ENCODE measurements around the gene FBLN1. TPM values are rescaled to one million over a fixed set of nuclear protein-coding genes. Genes with fewer than 3 reads are reported as not detected.
"Not testable (repeated sequence)": the region's sequence is repeated elsewhere in the genome, so short reads cannot be mapped to it uniquely, and the experiment has no call there.

Gene FBLN1
- total RNA-seq, 1 donor from 2014 or later, result not detected

DNA sequence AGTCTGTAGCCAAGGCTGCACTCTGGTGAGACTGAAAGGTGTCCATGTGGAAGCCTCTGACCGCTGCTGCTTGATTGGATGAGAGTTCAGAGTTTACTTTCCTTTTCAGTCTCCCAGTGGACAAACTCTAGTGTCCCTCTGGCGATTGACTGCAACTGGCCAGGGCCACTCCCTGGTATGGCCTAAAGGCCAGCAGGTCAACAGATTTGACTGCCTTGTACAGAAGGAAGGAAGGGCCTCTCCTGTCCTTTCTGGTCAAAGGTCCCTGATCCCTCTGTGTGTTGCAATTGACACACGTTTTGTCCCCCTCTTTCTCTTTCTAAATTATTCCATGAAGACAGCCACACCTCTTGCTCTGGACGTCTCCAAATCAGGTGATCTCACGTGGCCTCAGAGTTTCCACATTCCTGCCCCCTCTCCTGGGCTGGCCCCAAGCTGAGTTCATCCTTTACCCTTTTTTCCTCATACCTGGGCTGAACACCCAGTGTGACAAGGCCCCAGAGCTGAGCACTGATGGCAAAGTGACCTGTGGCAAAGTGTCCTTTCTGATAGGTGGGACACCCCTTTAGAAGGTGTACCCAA is 18.7 kb upstream of the FBLN1 start:
- H3K27ac Mint-ChIP-seq, result no peak overlapping the region
- DNase-seq, result no peak
- intact Hi-C loops (cut with micrococcal nuclease), result no loop called here
- H3K9me3 Mint-ChIP-seq, result no peaks in the 10 kb centered on the region
- no peaks in the 10 kb centered on the region for H3K4me1 Mint-ChIP-seq
- H3K4me3 Mint-ChIP-seq, result no peak overlapping the region
- peaks cover 8% of the 10 kb centered on the region for H3K27me3 Mint-ChIP-seq
- no peaks in the 10 kb centered on the region for H3K36me3 Mint-ChIP-seq (ENCODE audit: low read depth)

DNA sequence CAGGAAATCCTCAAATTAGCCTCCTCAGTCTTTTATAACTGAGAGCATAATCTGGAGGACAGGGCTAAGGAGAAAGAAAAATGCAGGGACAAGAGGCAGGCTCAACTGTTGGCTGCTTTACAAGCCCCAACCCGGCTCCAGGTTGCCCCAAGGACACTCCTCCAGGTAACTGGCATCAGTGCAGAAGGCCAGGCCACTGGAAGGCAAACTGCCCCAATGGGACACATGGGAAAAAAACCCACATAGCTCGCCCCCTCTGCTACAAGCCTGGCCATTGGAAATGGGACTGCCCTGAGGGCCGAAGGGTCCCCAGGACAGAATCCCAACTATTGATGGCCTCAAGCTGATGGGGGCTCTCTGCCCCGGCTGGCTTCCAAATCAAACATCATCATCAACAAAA is 17.9 kb upstream of the FBLN1 start:
- intact Hi-C loops (cut with micrococcal nuclease), result no loop called here

DNA sequence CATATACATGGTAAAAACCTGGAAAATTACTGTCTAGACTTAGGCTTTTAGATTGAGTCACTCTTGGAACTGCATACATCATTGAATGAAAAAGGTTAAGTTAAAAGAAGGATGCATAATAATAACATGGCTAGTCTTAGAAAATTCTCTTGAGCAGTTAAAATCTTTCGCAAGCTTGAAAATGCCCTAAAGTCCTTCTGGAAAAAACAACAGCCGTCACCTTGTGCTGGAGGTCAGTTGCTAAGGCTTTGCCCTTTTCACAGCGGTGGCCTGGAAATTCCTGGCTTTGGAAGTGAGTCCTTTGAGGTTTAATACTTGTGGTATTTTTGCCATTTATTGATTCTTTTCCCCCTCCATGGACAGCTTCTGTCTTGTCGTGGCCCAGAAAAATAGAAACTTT is 17.4 kb upstream of the FBLN1 start:
- intact Hi-C loops (cut with micrococcal nuclease), result no loop called here
- Mint-ChIP-seq H3K4me3 (no peak overlapping the region), H3K36me3 (ENCODE audit: low read depth) (no peaks in the 10 kb centered on the region), H3K27ac (no peak overlapping the region), H3K27me3 (peaks cover 8% of the 10 kb centered on the region), H3K4me1 (no peaks in the 10 kb centered on the region), H3K9me3 (no peaks in the 10 kb centered on the region)
- no peak for DNase-seq

More for the DNA sequence above, 17.9 kb upstream of the FBLN1 start:
- no peaks in the 10 kb centered on the region for H3K9me3 Mint-ChIP-seq
- H3K36me3 Mint-ChIP-seq (ENCODE audit: low read depth), result no peaks in the 10 kb centered on the region
- DNase-seq, result no peak
- H3K27me3 Mint-ChIP-seq, result peaks cover 8% of the 10 kb centered on the region
- no peaks in the 10 kb centered on the region for H3K4me1 Mint-ChIP-seq
- H3K4me3 Mint-ChIP-seq, result no peak overlapping the region
- no peak overlapping the region for H3K27ac Mint-ChIP-seq

DNA sequence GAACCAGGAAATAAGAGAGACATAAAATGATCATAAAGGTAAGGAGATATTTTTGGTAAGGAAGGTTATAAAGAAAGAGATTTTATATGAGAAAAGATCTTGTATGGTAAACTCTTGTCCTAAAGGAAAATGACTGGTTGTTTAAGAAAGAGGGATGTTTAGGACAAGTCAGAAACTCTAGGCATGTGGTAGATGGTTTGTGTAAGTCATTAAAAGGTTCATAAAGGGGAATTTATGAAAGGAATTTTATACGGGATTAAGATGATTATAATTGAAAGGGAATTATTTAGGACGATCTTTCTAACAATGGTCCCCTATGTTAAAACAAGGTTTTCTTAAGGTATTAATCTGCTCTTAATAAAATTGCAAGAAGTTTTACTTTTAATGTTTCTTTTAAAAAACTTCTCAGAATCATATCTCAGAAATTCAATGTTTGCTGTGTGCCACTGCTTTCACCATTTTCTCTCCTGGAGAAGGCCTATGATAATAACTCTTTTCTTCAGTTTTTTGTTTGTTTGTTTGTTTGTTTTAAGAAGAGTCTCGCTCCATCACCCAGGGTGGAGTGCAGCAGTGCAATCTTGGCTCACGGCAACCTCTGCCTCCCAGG is 13.8 kb upstream of the FBLN1 start:
- Mint-ChIP-seq H3K36me3 (ENCODE audit: low read depth) (no peaks in the 10 kb centered on the region), H3K9me3 (no peaks in the 10 kb centered on the region), H3K4me1 (no peaks in the 10 kb centered on the region)

DNA sequence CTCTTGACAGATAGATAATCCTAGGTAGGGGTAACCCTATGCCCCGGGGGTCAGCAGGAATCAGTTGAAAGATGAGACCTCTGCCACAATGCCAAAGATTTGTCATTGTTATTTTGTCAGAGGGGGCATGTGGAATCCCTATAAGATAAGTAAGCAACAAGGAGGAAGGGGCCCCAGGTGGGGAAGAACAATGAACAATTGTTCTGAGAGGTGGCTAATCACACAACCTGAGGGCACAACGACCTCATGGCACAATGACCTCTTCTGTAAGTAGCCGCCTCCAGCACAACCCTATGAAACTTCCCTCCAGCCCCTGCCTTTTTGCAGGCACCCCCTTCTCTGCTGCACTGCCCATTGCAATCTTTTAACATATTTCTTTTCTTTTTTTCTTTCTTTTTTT is 11.8 kb upstream of the FBLN1 start:
- intact Hi-C loops (cut with micrococcal nuclease), result no loop called here
- no peak for DNase-seq
- no peak overlapping the region for H3K27ac Mint-ChIP-seq
- H3K27me3 Mint-ChIP-seq, result peaks cover 7% of the 10 kb centered on the region
- no peaks in the 10 kb centered on the region for H3K4me1 Mint-ChIP-seq
- H3K9me3 Mint-ChIP-seq, result no peaks in the 10 kb centered on the region
- H3K36me3 Mint-ChIP-seq (ENCODE audit: low read depth), result no peaks in the 10 kb centered on the region
- H3K4me3 Mint-ChIP-seq, result no peak overlapping the region

More for the DNA sequence above, 13.8 kb upstream of the FBLN1 start:
- intact Hi-C loops (cut with micrococcal nuclease), result no loop called here
- Mint-ChIP-seq H3K4me3 (no peak overlapping the region), H3K27ac (no peak overlapping the region), H3K27me3 (peaks cover 8% of the 10 kb centered on the region)
- no peak for DNase-seq

DNA sequence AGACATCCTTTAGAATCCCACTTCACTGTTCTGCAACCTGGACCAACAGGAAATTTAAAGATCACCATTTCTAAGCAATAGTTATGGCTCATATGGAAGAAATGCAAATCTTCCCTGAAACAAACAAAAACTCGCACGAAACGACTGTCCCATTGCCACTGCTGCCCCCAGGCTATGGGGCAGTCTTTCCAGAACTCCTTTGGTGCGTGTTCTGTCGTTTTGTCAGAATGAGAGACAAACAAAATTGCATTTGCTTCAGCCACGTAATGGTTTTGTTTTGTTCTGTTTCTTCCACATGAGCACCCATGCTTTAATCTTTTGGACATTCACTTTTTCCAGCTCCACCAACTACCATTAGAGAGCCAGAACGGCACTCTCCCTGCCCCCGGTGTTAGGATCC is 10.8 kb upstream of the FBLN1 start:
- DNase-seq, result no peak
- no peaks in the 10 kb centered on the region for H3K4me1 Mint-ChIP-seq
- H3K36me3 Mint-ChIP-seq (ENCODE audit: low read depth), result no peaks in the 10 kb centered on the region
- H3K4me3 Mint-ChIP-seq, result no peak overlapping the region
- H3K27ac Mint-ChIP-seq, result no peak overlapping the region
- no peaks in the 10 kb centered on the region for H3K9me3 Mint-ChIP-seq
- intact Hi-C loops (cut with micrococcal nuclease), result no loop called here
- H3K27me3 Mint-ChIP-seq, result peaks cover 7% of the 10 kb centered on the region

DNA sequence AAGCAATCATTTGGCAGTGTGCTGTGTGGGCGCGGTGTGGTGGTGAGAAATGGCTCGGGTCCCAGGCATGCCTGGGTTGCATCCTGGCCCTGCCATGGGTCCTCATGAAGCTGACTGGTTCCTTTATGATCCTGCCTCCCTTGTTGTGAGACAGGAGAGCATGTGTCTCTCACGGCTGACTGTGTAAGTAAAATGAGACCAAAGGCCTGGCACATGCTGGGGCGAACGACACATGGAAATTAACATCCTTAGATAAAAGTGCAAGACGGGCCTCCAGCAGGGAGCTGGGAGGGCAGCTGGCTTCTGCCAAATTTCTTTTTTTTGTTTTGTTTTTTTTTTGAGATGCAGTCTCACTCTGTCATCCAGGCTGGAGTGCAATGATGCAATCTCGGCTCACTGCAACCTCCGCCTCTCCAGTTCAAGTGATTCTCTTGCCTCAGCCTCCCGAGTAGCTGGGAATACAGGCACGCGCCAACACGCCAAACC is 9.4 kb upstream of the FBLN1 start:
- no peaks in the 10 kb centered on the region for H3K36me3 Mint-ChIP-seq (ENCODE audit: low read depth)
- intact Hi-C loops (cut with micrococcal nuclease), result no loop called here
- peaks cover under 1% of the 10 kb centered on the region for H3K27me3 Mint-ChIP-seq
- H3K27ac Mint-ChIP-seq, result no peak overlapping the region
- H3K9me3 Mint-ChIP-seq, result no peaks in the 10 kb centered on the region
- no peak overlapping the region for H3K4me3 Mint-ChIP-seq
- no peaks in the 10 kb centered on the region for H3K4me1 Mint-ChIP-seq
- DNase-seq, result no peak

DNA sequence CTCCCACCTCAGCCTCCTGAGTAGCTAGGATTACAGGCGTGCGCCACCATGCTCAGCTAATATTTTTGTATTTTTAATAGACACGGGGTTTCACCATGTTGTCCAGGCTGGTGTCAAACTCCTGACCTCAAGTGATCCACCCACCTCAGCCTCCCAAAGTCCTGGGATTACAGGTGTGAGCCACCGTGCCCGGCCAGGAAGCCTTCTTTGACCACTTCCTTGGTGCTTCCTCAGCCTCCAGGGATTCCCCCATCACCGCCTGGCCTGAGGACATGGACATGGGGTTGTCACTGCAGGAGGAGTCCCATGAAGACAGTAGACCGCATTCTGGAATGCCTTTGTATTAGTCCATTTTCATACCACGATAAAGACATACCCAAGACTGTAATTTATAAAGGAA is 8.4 kb upstream of the FBLN1 start:
- H3K4me1 Mint-ChIP-seq; H3K36me3 Mint-ChIP-seq (ENCODE audit: low read depth); DNase-seq; H3K27ac Mint-ChIP-seq; H3K9me3 Mint-ChIP-seq; intact Hi-C loops (cut with micrococcal nuclease); H3K27me3 Mint-ChIP-seq; H3K4me3 Mint-ChIP-seq: not testable (repeated sequence)

DNA sequence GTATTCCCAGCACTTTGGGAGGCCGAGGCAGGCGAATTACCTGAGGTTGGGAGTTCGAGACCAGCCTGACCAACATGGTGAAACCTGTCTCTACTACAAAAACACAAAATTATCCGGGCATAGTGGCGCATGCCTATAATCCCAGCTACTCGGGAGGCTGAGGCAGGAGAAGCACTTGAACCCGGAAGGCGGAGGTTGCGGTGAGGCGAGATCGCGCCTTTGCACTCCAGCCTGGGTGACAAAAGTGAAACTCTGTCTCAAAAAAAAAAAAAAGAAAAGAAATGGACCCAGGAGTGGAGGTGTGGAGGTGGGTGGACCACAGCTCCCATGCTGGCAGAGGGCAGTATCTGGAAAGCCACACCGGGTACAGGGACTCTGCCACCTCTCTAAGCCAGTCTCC is 7.1 kb upstream of the FBLN1 start:
- H3K9me3 Mint-ChIP-seq; H3K36me3 Mint-ChIP-seq (ENCODE audit: low read depth); H3K27ac Mint-ChIP-seq; DNase-seq; H3K4me1 Mint-ChIP-seq; H3K4me3 Mint-ChIP-seq; intact Hi-C loops (cut with micrococcal nuclease); H3K27me3 Mint-ChIP-seq: not testable (repeated sequence)

DNA sequence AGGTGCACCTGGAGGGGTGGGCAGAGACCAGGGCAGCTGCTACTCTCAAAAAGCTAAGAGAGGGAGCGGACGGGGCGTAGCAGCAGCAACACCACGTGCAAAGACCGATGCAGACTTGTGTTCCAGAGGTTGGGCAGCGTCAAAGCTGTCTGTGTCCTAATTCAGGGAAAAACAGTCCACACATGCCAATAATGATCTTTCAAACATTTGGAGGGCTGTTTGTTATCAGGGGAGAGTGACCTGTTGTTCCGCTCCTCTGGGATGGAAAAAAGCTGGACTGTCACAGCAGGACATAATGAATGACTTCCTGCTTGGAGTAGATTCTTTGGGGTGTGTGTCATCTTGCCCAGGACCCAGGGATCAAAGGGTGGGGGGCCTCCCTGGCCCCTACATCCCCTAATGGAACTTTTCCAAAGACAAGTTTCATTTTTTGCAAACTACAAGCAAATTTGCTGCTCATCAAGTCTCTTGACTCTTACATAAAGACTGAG is 6.2 kb upstream of the FBLN1 start:
- intact Hi-C loops (cut with micrococcal nuclease), result no loop called here
- peaks cover 10% of the 10 kb centered on the region for H3K27me3 Mint-ChIP-seq
- no peaks in the 10 kb centered on the region for H3K4me1 Mint-ChIP-seq
- no peaks in the 10 kb centered on the region for H3K36me3 Mint-ChIP-seq (ENCODE audit: low read depth)
- H3K27ac Mint-ChIP-seq, result no peak overlapping the region
- no peak overlapping the region for H3K4me3 Mint-ChIP-seq
- no peak for DNase-seq
- no peaks in the 10 kb centered on the region for H3K9me3 Mint-ChIP-seq

DNA sequence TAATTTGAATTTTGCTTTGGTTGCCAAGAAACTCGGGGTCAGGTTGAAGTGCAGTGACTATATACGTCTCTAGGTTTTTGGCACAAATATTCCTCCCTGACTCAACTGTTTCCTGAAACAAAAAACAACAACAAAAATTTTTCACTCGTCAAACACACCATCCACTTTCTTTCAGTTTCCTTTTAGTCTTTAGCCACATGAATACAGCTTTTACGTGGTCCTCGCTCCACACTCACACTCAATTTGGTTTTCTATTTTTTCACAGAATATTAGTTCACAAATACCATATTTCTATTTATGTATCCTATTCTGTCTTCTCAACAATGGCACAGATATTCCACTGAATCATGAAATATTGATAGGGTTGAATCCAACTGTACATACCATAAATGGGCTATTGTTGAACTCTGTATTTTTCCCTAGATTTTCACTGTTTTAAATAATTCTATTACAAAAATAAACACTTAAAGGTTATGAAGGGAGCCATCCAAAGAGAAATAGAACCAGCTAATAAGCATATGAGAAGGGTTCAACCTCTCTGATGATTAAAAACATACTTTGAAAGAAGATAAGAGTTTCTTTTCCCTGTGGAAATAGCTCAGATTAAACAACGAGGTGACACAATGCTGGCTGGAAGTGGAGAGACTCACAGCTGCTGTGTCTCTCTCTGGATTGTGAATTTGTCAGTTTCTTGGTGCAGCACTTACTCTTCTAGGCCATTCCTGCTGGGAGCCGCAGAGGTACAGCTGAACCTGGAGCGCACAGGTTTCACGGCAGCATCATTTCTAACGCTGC is 5.1 kb upstream of the FBLN1 start:
- Mint-ChIP-seq H3K27ac (no peak overlapping the region), H3K4me3 (no peak overlapping the region)

DNA sequence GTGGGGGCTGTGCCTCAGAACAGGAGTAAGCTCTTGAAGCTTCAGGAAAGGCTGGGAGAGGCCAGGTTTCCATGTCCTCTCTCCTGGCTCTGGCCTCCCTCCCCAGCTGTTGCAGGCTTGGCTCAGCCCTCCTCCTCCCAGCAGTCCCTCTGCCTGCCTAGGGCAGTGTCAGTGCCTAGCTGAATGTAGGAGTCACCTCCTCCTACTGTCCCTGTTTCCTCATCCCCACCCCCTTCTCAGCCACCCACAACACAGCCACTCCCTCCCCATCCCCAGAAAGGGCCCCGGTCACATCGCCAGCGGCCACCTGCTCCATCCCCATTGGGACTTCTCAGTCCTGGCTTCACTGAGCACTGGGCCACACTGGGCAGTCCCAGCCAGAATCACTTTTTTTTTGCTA is 2.9 kb upstream of the FBLN1 start:
- H3K4me3 Mint-ChIP-seq, result no peak overlapping the region
- DNase-seq, result no peak
- no peaks in the 10 kb centered on the region for H3K4me1 Mint-ChIP-seq
- no peaks in the 10 kb centered on the region for H3K36me3 Mint-ChIP-seq (ENCODE audit: low read depth)
- peaks cover 24% of the 10 kb centered on the region for H3K27me3 Mint-ChIP-seq
- H3K27ac Mint-ChIP-seq, result no peak overlapping the region
- H3K9me3 Mint-ChIP-seq, result no peaks in the 10 kb centered on the region
- intact Hi-C loops (cut with micrococcal nuclease), result no loop called here

More for the DNA sequence above, 5.1 kb upstream of the FBLN1 start:
- DNase-seq, result no peak
- Mint-ChIP-seq H3K9me3 (no peaks in the 10 kb centered on the region), H3K4me1 (no peaks in the 10 kb centered on the region), H3K27me3 (peaks cover 16% of the 10 kb centered on the region), H3K36me3 (ENCODE audit: low read depth) (no peaks in the 10 kb centered on the region)
- intact Hi-C loops (cut with micrococcal nuclease), result no loop called here

DNA sequence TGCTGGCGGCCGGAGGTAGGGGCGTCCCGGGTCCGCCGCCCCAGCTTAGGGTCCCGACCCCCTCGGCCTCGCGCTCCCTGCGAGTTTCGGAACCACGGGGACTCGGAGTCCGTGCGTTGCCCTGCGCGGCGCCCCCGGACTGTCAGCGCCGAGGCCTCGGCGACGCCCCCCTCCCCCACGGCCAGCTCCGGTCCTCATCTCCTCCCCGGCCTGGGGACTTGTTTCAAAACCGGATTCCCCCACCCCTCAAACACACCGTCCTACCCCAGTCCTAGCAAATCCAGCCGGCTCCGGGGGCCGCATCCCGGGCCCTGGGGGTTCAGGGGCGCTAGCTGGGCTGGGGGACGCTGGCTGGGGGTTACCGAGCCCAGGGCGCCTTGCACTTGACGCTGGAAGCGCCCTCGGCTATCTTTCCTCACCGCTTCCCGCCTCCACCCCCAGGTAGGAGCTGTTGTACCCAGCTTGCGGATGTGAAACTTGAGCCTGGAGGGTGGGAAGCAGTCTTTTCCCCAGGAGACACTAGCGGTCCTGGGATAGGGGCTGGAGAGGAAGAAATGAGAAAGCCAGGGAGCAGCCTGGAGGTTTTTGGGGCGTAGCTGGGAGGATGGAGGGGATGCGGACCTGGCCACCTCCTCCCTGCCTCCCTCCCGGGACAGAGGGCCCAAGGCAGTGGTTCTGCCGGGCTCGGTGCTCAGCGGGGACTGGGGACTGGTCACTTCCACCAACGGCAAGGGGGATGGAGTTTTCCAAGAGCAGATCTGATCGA is 550 bp downstream of the FBLN1 start:
- no peak overlapping the region for H3K27ac Mint-ChIP-seq
- H3K36me3 Mint-ChIP-seq (ENCODE audit: low read depth), result no peaks in the 10 kb centered on the region
- peaks cover 35% of the 10 kb centered on the region for H3K27me3 Mint-ChIP-seq
- H3K4me3 Mint-ChIP-seq, result no peak overlapping the region
- H3K4me1 Mint-ChIP-seq, result no peaks in the 10 kb centered on the region
- no peaks in the 10 kb centered on the region for H3K9me3 Mint-ChIP-seq
- DNase-seq, result no peak
- intact Hi-C loops (cut with micrococcal nuclease), result no loop called here
